K562 (cell line): ENCODE measurements around the gene EPB41L4B. TPM values are rescaled to one million over a fixed set of nuclear protein-coding genes. Genes with fewer than 3 reads are reported as not detected.

Experiments
- ATAC-seq: fragments of 200-7000 bp; cut with Tn5 transposase; 3 replicates; pipeline ENCODE4 v1.9.1; 2020; ENCODE audit warnings: moderate library complexity
- BruUV-seq: library from RNA; stranded (reverse); fragments of 400-500 nt; replicated peaks from 2 replicates; lab custom pipeline; 2021; lab: Mats Ljungman, UMichigan
- CTCF ChIA-PET: fragments of 300-600 bp; formaldehyde crosslinking; extraction: SDS; loops from one replicate; lab custom pipeline; 2021; ENCODE audit warnings: low intra/inter-chr PET ratio; lab: Yijun Ruan, JAX
- POLR2A ChIA-PET: fragments of 300-600, 350-650 bp; sonication (Branson Sonifier 250); formaldehyde crosslinking; extraction: SDS; loops from one replicate; lab custom pipeline; 2021; ENCODE audit warnings: antibody characterized with exemption, inconsistent platforms; lab: Yijun Ruan, JAX
- DNase-seq, 4 experiments: peaks; one replicate each; pipeline versions ENCODE4 v3.0.0 to v3.0.0-alpha.2; 2011 to 2018; ENCODE audit warnings: low spot score in 3 of 4, mixed read lengths in 3 of 4; ENCODE audit errors: extremely low read depth in 1 of 4
- FAIRE-seq: peaks from 2 replicates; lab custom pipeline; 2011; peaks lifted over from hg19 to GRCh38; lab: Jason Lieb, UNC
- H2AFZ ChIP-seq: 2 replicates; pipeline ENCODE4 v1.6.0; 2011; ENCODE audit warnings: low read depth, low read length, control low read depth, inconsistent platforms
- H3K27ac ChIP-seq: fragments of 200-600 bp; 3 replicates; pipeline ENCODE4 v1.8.0; 2011; ENCODE audit warnings: low read depth, mild to moderate bottlenecking, control low read depth, inconsistent platforms, low read length, moderate library complexity, mixed read lengths; ENCODE audit errors: extremely low read depth
- H3K27me3 ChIP-seq, 2 experiments: fragments of 300-600 bp in 1 of 2; 2 replicates in 1 of 2; 3 replicates in 1 of 2; pipeline versions ENCODE4 v1.6.0 to v1.8.0; 2011; ENCODE audit warnings: inconsistent platforms in 2 of 2, low read length in 2 of 2, mild to moderate bottlenecking in 1 of 2, mixed read lengths in 1 of 2, moderate library complexity in 1 of 2; ENCODE audit not compliant: control insufficient read depth in 2 of 2, insufficient read depth in 2 of 2
- H3K36me3 ChIP-seq: fragments of 300-600 bp; 3 replicates; pipeline ENCODE4 v1.8.0; 2011; ENCODE audit warnings: mild to moderate bottlenecking, low read length, inconsistent platforms; ENCODE audit not compliant: control insufficient read depth, insufficient read depth
- H3K4me1 ChIP-seq, 2 experiments: fragments of 200-600 bp in 1 of 2; replicated peaks in 1 of 2; 2 replicates in 1 of 2; 3 replicates in 1 of 2; pipeline versions ENCODE4 v1.5.1 to v1.8.0; 2011; ENCODE audit warnings: inconsistent platforms in 2 of 2, low read length in 2 of 2, mild to moderate bottlenecking in 1 of 2, mixed read lengths in 1 of 2, moderate library complexity in 1 of 2; ENCODE audit not compliant: control insufficient read depth in 2 of 2, insufficient read depth in 2 of 2
- H3K4me2 ChIP-seq: 2 replicates; pipeline ENCODE4 v1.6.1; 2011; ENCODE audit warnings: low read length, control low read depth, inconsistent platforms, mixed read lengths; ENCODE audit not compliant: insufficient read depth
- H3K4me3 ChIP-seq: fragments of 200-600 bp; sonication (generic), shearing (Covaris generic); 2 replicates; pipeline ENCODE4 v1.5.1; 2016; ENCODE audit warnings: control low read depth, inconsistent platforms
- H3K79me2 ChIP-seq: fragments of 200-600 bp; 3 replicates; pipeline ENCODE4 v1.8.0; 2011; ENCODE audit warnings: low read length, inconsistent platforms; ENCODE audit not compliant: control insufficient read depth, insufficient read depth
- H3K9ac ChIP-seq, 2 experiments: 2 replicates each; pipeline versions ENCODE4 v1.6.0 to v1.6.1; 2011; ENCODE audit warnings: low read depth in 2 of 2, low read length in 2 of 2, control low read depth in 1 of 2, inconsistent platforms in 1 of 2, mild to moderate bottlenecking in 1 of 2, mixed read lengths in 1 of 2; ENCODE audit not compliant: insufficient read depth in 1 of 2
- H3K9me1 ChIP-seq: one replicate; pipeline ENCODE4 v1.6.0; 2011; ENCODE audit warnings: inconsistent platforms, mild to moderate bottlenecking, low read length, moderate library complexity; ENCODE audit not compliant: control insufficient read depth, insufficient read depth
- H3K9me3 ChIP-seq: replicated peaks from 2 replicates; pipeline ENCODE4 v1.5.1; 2011; ENCODE audit warnings: low read depth, low read length, inconsistent platforms; ENCODE audit not compliant: control insufficient read depth, insufficient read depth
- H4K20me1 ChIP-seq: replicated peaks from 2 replicates; pipeline ENCODE4 v1.6.1; 2011; ENCODE audit warnings: low read length, inconsistent platforms, mixed read lengths; ENCODE audit not compliant: control insufficient read depth, insufficient read depth
- CBX5 ChIP-seq: IDR thresholded peaks from 2 replicates; pipeline ENCODE4 v1.6.1; 2014; ENCODE audit warnings: low read depth, borderline replicate concordance
- CSDE1 ChIP-seq, 2 experiments: fragments of 450-650 bp; IDR thresholded peaks; 2 replicates each; pipeline ENCODE4 v1.6.1; 2016; ENCODE audit warnings: mild to moderate bottlenecking in 1 of 2
- EZH2 ChIP-seq: IDR thresholded peaks from 2 replicates; pipeline ENCODE4 v1.6.1; 2012; ENCODE audit warnings: low read depth, mild to moderate bottlenecking, inconsistent platforms, low read length, borderline replicate concordance
- GMEB1 ChIP-seq: fragments of 250-450 bp; sonication (Bioruptor Pico); IDR thresholded peaks from 2 replicates; pipeline ENCODE4 v1.4.0; 2020; ENCODE audit warnings: mild to moderate bottlenecking
- MITF ChIP-seq: IDR thresholded peaks from 2 replicates; pipeline ENCODE4 v1.6.1; 2014; ENCODE audit warnings: antibody characterized with exemption
- PTRF ChIP-seq: fragments of 450-650 bp; IDR thresholded peaks from 2 replicates; pipeline ENCODE4 v1.6.1; 2016; ENCODE audit warnings: mild to moderate bottlenecking, missing genetic modification characterization, missing compliant biosample characterization
- RBM15 ChIP-seq: fragments of 200-400 bp; formaldehyde crosslinking; IDR thresholded peaks from 2 replicates; pipeline ENCODE4 v1.6.1; 2018; ENCODE audit warnings: mild to moderate bottlenecking, low read length, moderate library complexity; ENCODE audit not compliant: insufficient read depth
- SLC30A9 ChIP-seq: fragments of 250-450 bp; sonication (Bioruptor Pico); IDR thresholded peaks from 2 replicates; pipeline ENCODE4 v1.8.0; 2022; ENCODE audit warnings: mild to moderate bottlenecking, moderate library complexity
- ZNF512 ChIP-seq: IDR thresholded peaks from 2 replicates; pipeline ENCODE4 v1.6.1; 2016; ENCODE audit warnings: missing genetic modification characterization, missing compliant biosample characterization
- WGBS: fragments of 100-300 bp; shearing (Covaris generic); methylation state at CpG from one replicate; pipeline ENCODE4 v1.1.6; 2016; ENCODE audit warnings: low coverage, mixed read lengths; ENCODE audit not compliant: insufficient coverage; ENCODE audit errors: missing lambda C conversion rate; 5-methylcytosine and 5-hydroxymethylcytosine counted together
- in situ Hi-C: fragments of 300-500 bp; cut with MboI; formaldehyde crosslinking; loops from 4 replicates; pipeline ENCODE4 v1.15.0; 2018; ENCODE audit warnings: inconsistent platforms, mixed read lengths
- intact Hi-C: fragments of 100-400 bp; cut with micrococcal nuclease; formaldehyde crosslinking; loops from 2 replicates; pipeline ENCODE4 v1.14.2; 2022
- polyA plus RNA-seq, 8 experiments: library from polyadenylated mRNA; depleted of rRNA in 4 of 8; stranded (reverse) in 5 of 8; unstranded in 3 of 8; fragments of >200 nt; fragmentation: Nextera tagmentation in 2 of 8; fragmentation: Illumina TruSeq in 1 of 8; extraction: Ambion mirVana in 2 of 8; extraction: Trizol in 1 of 8; gene quantifications; 2 replicates each; pipeline versions ENCODE4 v1.2.1 to v1.2.3, GENCODE V29; 2011 to 2014; ENCODE audit warnings: inconsistent platforms in 1 of 8, missing spikeins in 1 of 8
- total RNA-seq, 7 experiments: library from RNA; depleted of rRNA in 6 of 7; stranded (reverse); fragments of >200 nt in 6 of 7; fragmentation: Illumina TruSeq in 2 of 7; extraction: Trizol in 2 of 7; gene quantifications; 2 replicates each; pipeline versions ENCODE4 v1.2.1 to v1.2.3, GENCODE V29; 2011 to 2021; ENCODE audit warnings: low replicate concordance in 1 of 7
- TF ChIP-seq, protein P1 (sequence below): sonication (generic); formaldehyde crosslinking; IDR thresholded peaks from 2 replicates; pipeline ENCODE4 v1.8.0; 2022; ENCODE audit warnings: missing genetic modification reagents, mild to moderate bottlenecking, borderline replicate concordance
- TF ChIP-seq, protein P2 (sequence below): fragments of 250-450 bp; sonication (Bioruptor Pico); IDR thresholded peaks from 2 replicates; pipeline ENCODE4 v1.5.0; 2021; ENCODE audit warnings: mild to moderate bottlenecking, moderate library complexity

EPB41L4B gene
- total and polyA plus RNA-seq, 9 of the 15 experiments (the other 6 are each of a cell fraction or from before 2014, with no cell fraction given), result 0.09 to 0.38 (median 0.21) TPM

- intact Hi-C loops, result no loop called here
- H3K9ac ChIP-seq, result no peak overlapping the region
- in situ Hi-C loops, result no loop called here
- H4K20me1 ChIP-seq, result no peaks in the 10 kb centered on the region
- no peaks in the 10 kb centered on the region for H3K9me3 ChIP-seq
- DNase-seq (no peak), FAIRE-seq (no peak), ATAC-seq (no peak)
- no peak overlapping the region for H3K27ac ChIP-seq
- ChIA-PET POLR2A (interaction anchor here (1.2 kb wide), 1 partner anchor 8 kb away, joined by 4 read pairs; no protein-coding TSS in a partner anchor), CTCF (no interaction called here)
- H3K4me2 ChIP-seq, result no peak overlapping the region
- 3% methylated on average over 9 of the region's 11 CpGs for WGBS
- no peaks in the 10 kb centered on the region for H3K4me1 ChIP-seq
- H3K27me3 ChIP-seq, result peaks cover 58 to 62% of the 10 kb centered on the region in 2 experiments
- H3K79me2 ChIP-seq, result no peaks in the 10 kb centered on the region
- no TSS peak for BruUV-seq
- H3K4me3 ChIP-seq, result no peak overlapping the region
- H2AFZ ChIP-seq, result no peak overlapping the region
- H3K36me3 ChIP-seq, result no peaks in the 10 kb centered on the region
- no peaks in the 10 kb centered on the region for H3K9me1 ChIP-seq
- TF ChIP-seq CBX5, result no peak
- TF ChIP-seq PTRF, result no peak
- TF ChIP-seq, protein P1, sequence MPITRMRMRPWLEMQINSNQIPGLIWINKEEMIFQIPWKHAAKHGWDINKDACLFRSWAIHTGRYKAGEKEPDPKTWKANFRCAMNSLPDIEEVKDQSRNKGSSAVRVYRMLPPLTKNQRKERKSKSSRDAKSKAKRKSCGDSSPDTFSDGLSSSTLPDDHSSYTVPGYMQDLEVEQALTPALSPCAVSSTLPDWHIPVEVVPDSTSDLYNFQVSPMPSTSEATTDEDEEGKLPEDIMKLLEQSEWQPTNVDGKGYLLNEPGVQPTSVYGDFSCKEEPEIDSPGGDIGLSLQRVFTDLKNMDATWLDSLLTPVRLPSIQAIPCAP (CRISPR knock-in tag), result no peak
- no peak for TF ChIP-seq GMEB1 (CRISPR knock-in tag)
- TF ChIP-seq CSDE1 (IDR thresholded peaks at IDR 0.05), result no peak
- TF ChIP-seq SLC30A9 (CRISPR knock-in tag), result no peak
- no peak for TF ChIP-seq RBM15
- no peak for TF ChIP-seq MITF
- TF ChIP-seq ZNF512 (tag), result no peak
- no peak for TF ChIP-seq EZH2
- TF ChIP-seq, protein P2, sequence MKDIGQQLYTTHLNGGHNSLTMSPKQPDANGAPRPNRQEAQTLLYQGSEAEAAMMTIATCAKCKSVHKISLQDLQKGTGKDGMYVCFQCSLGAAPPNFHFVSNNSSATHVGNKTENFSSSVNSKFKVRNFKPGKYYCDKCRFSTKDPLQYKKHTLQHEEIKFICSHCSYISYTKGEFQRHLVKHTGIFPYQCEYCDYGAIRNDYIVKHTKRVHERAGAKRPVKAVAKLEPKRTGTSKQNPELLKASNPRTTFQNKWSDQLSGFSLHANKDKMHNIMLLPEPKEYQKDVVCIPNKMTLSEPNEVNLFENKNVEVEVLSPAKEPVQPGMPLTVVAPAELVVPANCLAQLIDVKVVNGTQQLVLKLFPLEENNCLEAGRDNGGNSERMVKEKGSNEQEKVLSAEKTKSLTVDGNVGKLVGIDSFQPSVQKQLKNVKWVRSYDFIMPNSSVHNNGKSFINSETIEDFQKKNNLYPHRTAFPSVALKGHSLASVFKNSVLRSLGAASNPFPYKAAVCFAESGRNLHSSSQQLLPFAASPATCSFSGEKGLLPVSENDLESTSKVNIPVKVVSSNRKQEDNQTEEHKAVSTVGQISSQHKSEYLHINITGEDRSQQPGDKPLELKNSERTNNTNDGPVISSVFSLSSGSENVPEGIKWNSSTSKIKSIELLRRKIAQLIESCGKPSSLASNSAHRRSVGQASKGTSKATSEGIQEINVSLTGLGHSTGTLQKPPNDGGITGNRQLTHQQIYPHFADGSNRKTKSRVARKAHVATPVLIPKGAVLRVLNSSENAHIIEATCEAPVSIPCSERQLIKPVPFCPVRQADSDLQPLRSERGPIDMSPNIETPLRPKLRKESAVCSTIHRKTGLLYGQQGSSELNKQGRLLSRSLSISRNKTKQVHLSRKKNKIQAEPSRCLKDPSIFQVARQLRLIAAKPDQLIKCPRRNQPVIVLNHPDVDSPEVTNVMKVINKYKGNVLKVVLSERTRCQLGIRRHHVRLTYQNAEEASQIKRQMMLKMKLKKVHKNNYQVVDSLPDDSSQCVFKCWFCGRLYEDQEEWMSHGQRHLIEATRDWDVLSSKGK (CRISPR knock-in tag), result no peak
These were observed 62.2 kb downstream of the EPB41L4B start for GRCh38 chr9:109258481-109259302.
